ENCODE measurements around the gene RCVRN. TPM values are rescaled to one million over a fixed set of nuclear protein-coding genes. Genes with fewer than 3 reads are reported as not detected.

Gene RCVRN
- total RNA-seq, 1 donor from 2014 or later = 0.38 TPM

- no peaks in the 10 kb centered on the region for H3K4me1 Mint-ChIP-seq
- H3K36me3 Mint-ChIP-seq (ENCODE audit: low read depth) = no peaks in the 10 kb centered on the region
- no peak overlapping the region for H3K27ac Mint-ChIP-seq
- H3K27me3 Mint-ChIP-seq = peaks cover under 1% of the 10 kb centered on the region
- DNase-seq (no peak), ATAC-seq (ENCODE audit: low read depth) (no peak)
- ChIA-PET CTCF (no interaction called here), POLR2A (no interaction called here)
- no peak overlapping the region for H3K4me3 Mint-ChIP-seq
- intact Hi-C loops (cut with micrococcal nuclease) = no loop called here
- TF ChIP-seq CTCF (IDR thresholded peaks at IDR 0.05) = no peak
- peaks cover 14% of the 10 kb centered on the region for H3K9me3 Mint-ChIP-seq
These were observed 42.9 kb downstream of the RCVRN start for GRCh38 chr17:9862220-9862619.

DNA sequence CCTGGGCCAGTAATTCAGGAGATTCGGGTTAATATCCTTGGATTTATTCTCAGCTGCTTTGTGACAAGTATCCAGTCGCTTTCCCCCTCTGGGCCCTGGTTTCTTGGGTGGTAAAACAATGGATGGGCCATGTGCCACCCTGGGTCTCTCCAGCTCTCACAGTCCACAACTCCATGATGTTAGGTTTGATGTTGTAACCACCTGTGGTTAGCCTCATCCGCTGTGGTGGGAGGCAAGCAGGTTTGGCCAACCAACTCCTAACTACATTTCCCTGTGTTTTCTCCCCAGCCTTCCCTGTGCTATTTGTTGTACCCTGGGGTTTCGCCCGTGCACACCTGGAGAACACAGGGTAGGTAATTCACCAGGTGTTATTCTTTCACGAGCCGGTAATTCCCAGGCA, 44.2 kb downstream of the RCVRN start:
- no peak for TF ChIP-seq CTCF (IDR thresholded peaks at IDR 0.05)
- Mint-ChIP-seq H3K27ac (no peak overlapping the region), H3K4me3 (no peak overlapping the region), H3K36me3 (ENCODE audit: low read depth) (no peaks in the 10 kb centered on the region), H3K27me3 (no peaks in the 10 kb centered on the region), H3K9me3 (peaks cover 14% of the 10 kb centered on the region), H3K4me1 (no peaks in the 10 kb centered on the region)
- DNase-seq = no peak
- CTCF ChIA-PET = no interaction called here
- POLR2A ChIA-PET = no interaction called here
- no peak for ATAC-seq (ENCODE audit: low read depth)
- intact Hi-C loops (cut with micrococcal nuclease) = no loop called here

DNA sequence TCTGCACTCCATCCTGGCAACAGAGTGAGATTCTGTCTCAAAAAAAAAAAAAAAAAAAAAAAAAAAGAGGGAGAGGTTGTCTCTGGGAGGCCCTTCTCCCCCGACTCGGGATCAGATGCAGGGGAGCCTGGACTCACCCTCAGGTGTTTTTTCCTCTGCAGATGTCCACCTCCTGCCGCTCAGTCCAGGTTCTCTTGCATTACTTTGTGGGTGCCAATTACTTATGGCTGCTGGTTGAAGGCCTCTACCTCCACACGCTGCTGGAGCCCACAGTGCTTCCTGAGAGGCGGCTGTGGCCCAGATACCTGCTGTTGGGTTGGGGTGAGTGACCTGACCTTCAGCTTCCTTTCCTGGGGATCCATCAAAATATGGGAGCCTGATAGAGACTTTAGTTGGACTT, 45.3 kb downstream of the RCVRN start:
- Mint-ChIP-seq H3K9me3 (peaks cover 14% of the 10 kb centered on the region), H3K4me3 (no peak overlapping the region), H3K27me3 (no peaks in the 10 kb centered on the region), H3K4me1 (no peaks in the 10 kb centered on the region), H3K36me3 (ENCODE audit: low read depth) (no peaks in the 10 kb centered on the region), H3K27ac (no peak overlapping the region)
- DNase-seq = no peak
- POLR2A ChIA-PET = no interaction called here
- no peak for TF ChIP-seq CTCF (IDR thresholded peaks at IDR 0.05)
- CTCF ChIA-PET = no interaction called here
- ATAC-seq (ENCODE audit: low read depth) = no peak
- intact Hi-C loops (cut with micrococcal nuclease) = no loop called here

GRCh38 chr17:9855036-9855435, 50.0 kb downstream of the RCVRN start:
- no peak overlapping the region for H3K27ac Mint-ChIP-seq
- no peak for TF ChIP-seq CTCF (IDR thresholded peaks at IDR 0.05)
- intact Hi-C loops (cut with micrococcal nuclease) = no loop called here
- DNase-seq (no peak), ATAC-seq (ENCODE audit: low read depth) (no peak)
- H3K36me3 Mint-ChIP-seq (ENCODE audit: low read depth) = no peaks in the 10 kb centered on the region
- H3K9me3 Mint-ChIP-seq = peaks cover 3% of the 10 kb centered on the region
- POLR2A ChIA-PET = no interaction called here
- H3K4me1 Mint-ChIP-seq = no peaks in the 10 kb centered on the region
- H3K4me3 Mint-ChIP-seq = no peak overlapping the region
- peaks cover 2% of the 10 kb centered on the region for H3K27me3 Mint-ChIP-seq
- CTCF ChIA-PET = no interaction called here

DNA sequence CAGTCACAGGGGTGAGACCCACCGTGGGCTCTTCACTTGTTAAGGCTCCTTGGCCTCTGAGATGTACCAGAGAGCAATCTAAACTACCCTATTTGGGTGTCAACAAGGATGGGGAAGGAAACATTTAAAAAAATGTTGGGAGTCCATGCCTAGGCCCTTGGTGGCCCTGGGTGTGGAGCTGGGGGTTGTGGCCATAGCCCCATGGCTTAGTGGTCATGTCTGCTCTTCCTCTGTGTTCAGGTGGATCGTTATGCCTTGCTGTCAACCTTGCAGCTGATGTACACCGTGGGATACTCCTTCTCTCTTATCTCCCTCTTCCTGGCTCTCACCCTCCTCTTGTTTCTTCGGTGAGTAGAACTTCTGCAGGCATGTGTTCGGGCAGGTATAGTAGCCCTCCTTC, 50.8 kb downstream of the RCVRN start:
- H3K4me1 Mint-ChIP-seq = no peaks in the 10 kb centered on the region
- ATAC-seq (ENCODE audit: low read depth) (no peak), DNase-seq (no peak)
- ChIA-PET CTCF (no interaction called here), POLR2A (no interaction called here)
- H3K27ac Mint-ChIP-seq = no peak overlapping the region
- H3K27me3 Mint-ChIP-seq = peaks cover 2% of the 10 kb centered on the region
- H3K4me3 Mint-ChIP-seq = no peak overlapping the region
- H3K9me3 Mint-ChIP-seq = peaks cover 3% of the 10 kb centered on the region
- intact Hi-C loops (cut with micrococcal nuclease) = no loop called here
- no peak for TF ChIP-seq CTCF (IDR thresholded peaks at IDR 0.05)
- H3K36me3 Mint-ChIP-seq (ENCODE audit: low read depth) = no peaks in the 10 kb centered on the region

Measured in activated B cell treated with CpG ODN at 0.5 μM for 24 hours (primary cell).